Measurements from ENCODE around the gene THSD7B. TPM values are rescaled to one million over a fixed set of nuclear protein-coding genes. Genes with fewer than 3 reads are reported as not detected.
A peak's percentile ranks its signal among the peaks of the same experiment; 100 is the strongest.

The THSD7B gene
- total and polyA plus RNA-seq, 2 experiments from 2014 or later, result 0.86 to 3.8 TPM

DNA sequence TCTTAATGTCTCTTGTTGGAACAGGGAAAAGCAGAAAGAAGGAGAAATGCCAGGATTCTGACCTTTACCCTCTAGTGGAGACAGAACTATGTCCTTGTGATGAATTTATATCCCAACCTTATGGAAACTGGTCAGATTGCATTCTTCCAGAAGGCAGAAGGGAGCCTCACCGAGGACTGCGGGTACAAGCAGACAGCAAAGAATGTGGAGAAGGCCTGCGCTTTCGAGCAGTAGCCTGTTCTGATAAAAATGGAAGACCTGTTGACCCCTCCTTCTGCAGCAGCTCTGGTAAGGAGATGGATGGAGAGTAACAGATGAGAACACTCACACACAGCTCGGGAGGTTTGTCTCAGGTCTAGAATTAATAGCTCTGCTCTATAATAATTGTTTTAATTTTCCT lies 646.2 kb downstream of the THSD7B start (continued):
- TF ChIP-seq, protein P1, sequence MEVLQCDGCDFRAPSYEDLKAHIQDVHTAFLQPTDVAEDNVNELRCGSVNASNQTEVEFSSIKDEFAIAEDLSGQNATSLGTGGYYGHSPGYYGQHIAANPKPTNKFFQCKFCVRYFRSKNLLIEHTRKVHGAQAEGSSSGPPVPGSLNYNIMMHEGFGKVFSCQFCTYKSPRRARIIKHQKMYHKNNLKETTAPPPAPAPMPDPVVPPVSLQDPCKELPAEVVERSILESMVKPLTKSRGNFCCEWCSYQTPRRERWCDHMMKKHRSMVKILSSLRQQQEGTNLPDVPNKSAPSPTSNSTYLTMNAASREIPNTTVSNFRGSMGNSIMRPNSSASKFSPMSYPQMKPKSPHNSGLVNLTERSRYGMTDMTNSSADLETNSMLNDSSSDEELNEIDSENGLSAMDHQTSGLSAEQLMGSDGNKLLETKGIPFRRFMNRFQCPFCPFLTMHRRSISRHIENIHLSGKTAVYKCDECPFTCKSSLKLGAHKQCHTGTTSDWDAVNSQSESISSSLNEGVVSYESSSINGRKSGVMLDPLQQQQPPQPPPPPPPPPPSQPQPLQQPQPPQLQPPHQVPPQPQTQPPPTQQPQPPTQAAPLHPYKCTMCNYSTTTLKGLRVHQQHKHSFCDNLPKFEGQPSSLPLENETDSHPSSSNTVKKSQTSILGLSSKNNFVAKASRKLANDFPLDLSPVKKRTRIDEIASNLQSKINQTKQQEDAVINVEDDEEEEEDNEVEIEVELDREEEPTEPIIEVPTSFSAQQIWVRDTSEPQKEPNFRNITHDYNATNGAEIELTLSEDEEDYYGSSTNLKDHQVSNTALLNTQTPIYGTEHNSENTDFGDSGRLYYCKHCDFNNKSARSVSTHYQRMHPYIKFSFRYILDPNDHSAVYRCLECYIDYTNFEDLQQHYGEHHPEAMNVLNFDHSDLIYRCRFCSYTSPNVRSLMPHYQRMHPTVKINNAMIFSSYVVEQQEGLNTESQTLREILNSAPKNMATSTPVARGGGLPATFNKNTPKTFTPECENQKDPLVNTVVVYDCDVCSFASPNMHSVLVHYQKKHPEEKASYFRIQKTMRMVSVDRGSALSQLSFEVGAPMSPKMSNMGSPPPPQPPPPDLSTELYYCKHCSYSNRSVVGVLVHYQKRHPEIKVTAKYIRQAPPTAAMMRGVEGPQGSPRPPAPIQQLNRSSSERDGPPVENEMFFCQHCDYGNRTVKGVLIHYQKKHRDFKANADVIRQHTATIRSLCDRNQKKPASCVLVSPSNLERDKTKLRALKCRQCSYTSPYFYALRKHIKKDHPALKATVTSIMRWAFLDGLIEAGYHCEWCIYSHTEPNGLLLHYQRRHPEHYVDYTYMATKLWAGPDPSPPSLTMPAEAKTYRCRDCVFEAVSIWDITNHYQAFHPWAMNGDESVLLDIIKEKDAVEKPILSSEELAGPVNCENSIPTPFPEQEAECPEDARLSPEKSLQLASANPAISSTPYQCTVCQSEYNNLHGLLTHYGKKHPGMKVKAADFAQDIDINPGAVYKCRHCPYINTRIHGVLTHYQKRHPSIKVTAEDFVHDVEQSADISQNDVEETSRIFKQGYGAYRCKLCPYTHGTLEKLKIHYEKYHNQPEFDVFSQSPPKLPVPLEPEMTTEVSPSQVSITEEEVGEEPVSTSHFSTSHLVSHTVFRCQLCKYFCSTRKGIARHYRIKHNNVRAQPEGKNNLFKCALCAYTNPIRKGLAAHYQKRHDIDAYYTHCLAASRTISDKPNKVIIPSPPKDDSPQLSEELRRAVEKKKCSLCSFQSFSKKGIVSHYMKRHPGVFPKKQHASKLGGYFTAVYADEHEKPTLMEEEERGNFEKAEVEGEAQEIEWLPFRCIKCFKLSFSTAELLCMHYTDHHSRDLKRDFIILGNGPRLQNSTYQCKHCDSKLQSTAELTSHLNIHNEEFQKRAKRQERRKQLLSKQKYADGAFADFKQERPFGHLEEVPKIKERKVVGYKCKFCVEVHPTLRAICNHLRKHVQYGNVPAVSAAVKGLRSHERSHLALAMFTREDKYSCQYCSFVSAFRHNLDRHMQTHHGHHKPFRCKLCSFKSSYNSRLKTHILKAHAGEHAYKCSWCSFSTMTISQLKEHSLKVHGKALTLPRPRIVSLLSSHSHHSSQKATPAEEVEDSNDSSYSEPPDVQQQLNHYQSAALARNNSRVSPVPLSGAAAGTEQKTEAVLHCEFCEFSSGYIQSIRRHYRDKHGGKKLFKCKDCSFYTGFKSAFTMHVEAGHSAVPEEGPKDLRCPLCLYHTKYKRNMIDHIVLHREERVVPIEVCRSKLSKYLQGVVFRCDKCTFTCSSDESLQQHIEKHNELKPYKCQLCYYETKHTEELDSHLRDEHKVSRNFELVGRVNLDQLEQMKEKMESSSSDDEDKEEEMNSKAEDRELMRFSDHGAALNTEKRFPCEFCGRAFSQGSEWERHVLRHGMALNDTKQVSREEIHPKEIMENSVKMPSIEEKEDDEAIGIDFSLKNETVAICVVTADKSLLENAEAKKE (CRISPR knock-in tag; IDR thresholded peaks at IDR 0.05), result no peak
- no peak for TF ChIP-seq ZNF114 (CRISPR knock-in tag; IDR thresholded peaks at IDR 0.05)

DNA sequence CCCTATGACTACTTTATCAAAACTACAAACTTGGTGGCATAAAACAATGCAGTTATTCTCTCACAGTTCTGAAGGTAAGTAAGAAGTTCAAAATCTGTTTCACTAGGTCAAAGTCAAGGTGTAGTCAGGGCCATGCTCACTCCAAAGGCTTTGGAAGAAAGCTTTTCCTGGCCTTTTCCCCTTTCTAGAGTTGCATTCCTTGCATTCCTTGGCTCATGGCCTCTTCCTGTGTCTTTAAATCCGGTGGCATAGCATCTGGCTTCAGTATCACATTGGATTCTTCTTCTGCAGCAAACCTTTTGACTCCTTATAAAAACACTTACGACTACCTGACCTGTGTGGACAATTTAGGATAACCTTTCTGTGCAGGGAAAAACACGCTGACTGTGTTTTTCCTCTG lies 655.4 kb downstream of the THSD7B start:
- peaks cover 22% of the 10 kb centered on the region for H3K9me3 Mint-ChIP-seq
- Histone ChIP-seq H2AFZ (no peak overlapping the region), H4K20me1 (replicated peaks; ENCODE audit: insufficient read depth) (no peaks in the 10 kb centered on the region), H3K79me2 (replicated peaks; ENCODE audit: insufficient read depth) (no peaks in the 10 kb centered on the region), H3K4me2 (no peak overlapping the region), H3K4me1 (ENCODE audit: insufficient read depth) (no peaks in the 10 kb centered on the region), H3F3A (replicated peaks; ENCODE audit: low read depth) (no peaks in the 10 kb centered on the region), H3K27ac (ENCODE audit: low read depth) (no peak overlapping the region), H3K27me3 (ENCODE audit: insufficient read depth) (no peaks in the 10 kb centered on the region), H3K9me2 (ENCODE audit: insufficient read depth) (no peaks in the 10 kb centered on the region), H3K36me3 (ENCODE audit: insufficient read depth) (no peaks in the 10 kb centered on the region), H3K4me3 (no peak overlapping the region)
- no peak overlapping the region for H3K4me3 Mint-ChIP-seq
- peak; percentile 31; the same call in 2 of the 3 replicates for ATAC-seq
- H3K36me3 Mint-ChIP-seq (ENCODE audit: low read depth), result peaks cover 18% of the 10 kb centered on the region; the same call in 2 of the 3 replicates
- no peaks in the 10 kb centered on the region for H3K27me3 Mint-ChIP-seq (ENCODE audit: insufficient read depth, low read depth, poor library complexity)
- TF ChIP-seq, protein P1 (CRISPR knock-in tag; IDR thresholded peaks at IDR 0.05), result peak; percentile 67
- TF ChIP-seq, protein P2, sequence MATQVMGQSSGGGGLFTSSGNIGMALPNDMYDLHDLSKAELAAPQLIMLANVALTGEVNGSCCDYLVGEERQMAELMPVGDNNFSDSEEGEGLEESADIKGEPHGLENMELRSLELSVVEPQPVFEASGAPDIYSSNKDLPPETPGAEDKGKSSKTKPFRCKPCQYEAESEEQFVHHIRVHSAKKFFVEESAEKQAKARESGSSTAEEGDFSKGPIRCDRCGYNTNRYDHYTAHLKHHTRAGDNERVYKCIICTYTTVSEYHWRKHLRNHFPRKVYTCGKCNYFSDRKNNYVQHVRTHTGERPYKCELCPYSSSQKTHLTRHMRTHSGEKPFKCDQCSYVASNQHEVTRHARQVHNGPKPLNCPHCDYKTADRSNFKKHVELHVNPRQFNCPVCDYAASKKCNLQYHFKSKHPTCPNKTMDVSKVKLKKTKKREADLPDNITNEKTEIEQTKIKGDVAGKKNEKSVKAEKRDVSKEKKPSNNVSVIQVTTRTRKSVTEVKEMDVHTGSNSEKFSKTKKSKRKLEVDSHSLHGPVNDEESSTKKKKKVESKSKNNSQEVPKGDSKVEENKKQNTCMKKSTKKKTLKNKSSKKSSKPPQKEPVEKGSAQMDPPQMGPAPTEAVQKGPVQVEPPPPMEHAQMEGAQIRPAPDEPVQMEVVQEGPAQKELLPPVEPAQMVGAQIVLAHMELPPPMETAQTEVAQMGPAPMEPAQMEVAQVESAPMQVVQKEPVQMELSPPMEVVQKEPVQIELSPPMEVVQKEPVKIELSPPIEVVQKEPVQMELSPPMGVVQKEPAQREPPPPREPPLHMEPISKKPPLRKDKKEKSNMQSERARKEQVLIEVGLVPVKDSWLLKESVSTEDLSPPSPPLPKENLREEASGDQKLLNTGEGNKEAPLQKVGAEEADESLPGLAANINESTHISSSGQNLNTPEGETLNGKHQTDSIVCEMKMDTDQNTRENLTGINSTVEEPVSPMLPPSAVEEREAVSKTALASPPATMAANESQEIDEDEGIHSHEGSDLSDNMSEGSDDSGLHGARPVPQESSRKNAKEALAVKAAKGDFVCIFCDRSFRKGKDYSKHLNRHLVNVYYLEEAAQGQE (IDR thresholded peaks at IDR 0.05; ENCODE audit: unreplicated experiment), result no peak
- H3K4me1 Mint-ChIP-seq, result no peaks in the 10 kb centered on the region
- H3K27ac Mint-ChIP-seq, result no peak overlapping the region
- DNase-seq (ENCODE audit: low spot score), result peak; percentile 64
